ENCODE measurements around the gene PDXP.

The PDXP gene

DNA sequence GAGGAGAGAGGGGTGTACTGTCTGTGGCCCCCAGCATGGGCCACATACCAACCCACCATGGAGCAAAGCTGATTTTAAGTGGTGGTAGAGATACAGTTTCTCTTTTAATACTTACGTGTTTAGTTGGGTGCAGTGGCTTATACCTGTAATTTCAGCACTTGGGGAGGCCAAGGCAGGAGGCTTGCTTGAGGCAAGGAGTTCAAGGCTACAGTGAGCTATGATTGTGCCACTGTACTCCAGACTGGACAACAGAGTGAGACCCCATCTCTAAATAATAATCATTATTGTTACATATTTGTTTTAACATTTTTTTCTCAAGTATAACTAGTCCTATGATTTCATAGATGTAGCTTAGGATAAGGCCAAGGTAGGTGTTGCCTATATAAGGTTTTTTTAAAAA lies 41.1 kb upstream of the PDXP start:
- Histone ChIP-seq H3K4me3 (ENCODE audit: insufficient read length, low read depth) (no peak overlapping the region), H3K9ac (ENCODE audit: insufficient read length, low read depth) (no peak overlapping the region), H3K27me3 (ENCODE audit: insufficient read depth, insufficient read length) (no peaks in the 10 kb centered on the region), H3K4me1 (ENCODE audit: insufficient read depth, insufficient read length) (peaks cover 3% of the 10 kb centered on the region), H3K9me3 (ENCODE audit: insufficient read depth, low read length) (no peaks in the 10 kb centered on the region), H3K36me3 (ENCODE audit: insufficient read depth, insufficient read length, low read length) (peaks cover 62% of the 10 kb centered on the region)
- no peak for DNase-seq (ENCODE audit: low read depth, low spot score)
- no peak for TF ChIP-seq SUZ12 (IDR thresholded peaks at IDR 0.05; ENCODE audit: extremely low read depth, insufficient read depth, insufficient read length)
- TF ChIP-seq YY1 (IDR thresholded peaks at IDR 0.05; ENCODE audit: insufficient read depth, insufficient read length) = no peak
- no peak for TF ChIP-seq ZNF274 (IDR thresholded peaks at IDR 0.05; ENCODE audit: low read depth, low read length)

DNA sequence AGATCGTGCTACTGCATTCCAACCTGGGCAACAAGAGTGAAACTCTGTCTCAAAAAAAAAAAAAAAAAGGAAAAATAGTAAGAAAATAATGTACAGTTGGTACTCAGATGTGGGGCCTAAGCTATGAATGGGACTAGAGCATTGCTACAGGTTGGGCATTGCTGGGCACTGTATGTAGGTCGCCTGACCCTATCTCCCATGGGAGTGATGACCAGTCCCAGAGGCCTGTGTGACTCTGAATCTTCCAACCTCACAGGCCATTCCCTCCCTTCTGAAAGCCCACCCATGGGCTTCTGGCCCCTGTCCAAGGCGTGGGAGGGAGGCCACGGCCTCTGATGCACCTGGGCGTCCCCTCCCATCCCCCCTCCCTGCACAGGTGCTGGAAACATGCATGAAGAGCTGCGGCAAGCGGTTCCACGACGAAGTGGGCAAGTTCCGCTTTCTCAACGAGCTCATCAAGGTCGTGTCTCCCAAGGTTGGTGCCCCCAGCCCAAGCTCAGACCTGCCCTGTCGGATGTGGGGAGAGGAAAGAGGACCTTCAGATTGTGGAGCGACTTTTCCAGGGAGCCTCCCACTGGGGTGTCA lies 40.4 kb upstream of the PDXP start:
- no peak for TF ChIP-seq YY1 (IDR thresholded peaks at IDR 0.05; ENCODE audit: insufficient read depth, insufficient read length)
- Histone ChIP-seq H3K4me3 (ENCODE audit: insufficient read length, low read depth) (no peak overlapping the region), H3K27me3 (ENCODE audit: insufficient read depth, insufficient read length) (no peaks in the 10 kb centered on the region), H3K36me3 (ENCODE audit: insufficient read depth, insufficient read length, low read length) (peaks cover 64% of the 10 kb centered on the region), H3K9me3 (ENCODE audit: insufficient read depth, low read length) (no peaks in the 10 kb centered on the region), H3K9ac (ENCODE audit: insufficient read length, low read depth) (no peak overlapping the region), H3K4me1 (ENCODE audit: insufficient read depth, insufficient read length) (no peaks in the 10 kb centered on the region)
- no peak for DNase-seq (ENCODE audit: low read depth, low spot score)

DNA sequence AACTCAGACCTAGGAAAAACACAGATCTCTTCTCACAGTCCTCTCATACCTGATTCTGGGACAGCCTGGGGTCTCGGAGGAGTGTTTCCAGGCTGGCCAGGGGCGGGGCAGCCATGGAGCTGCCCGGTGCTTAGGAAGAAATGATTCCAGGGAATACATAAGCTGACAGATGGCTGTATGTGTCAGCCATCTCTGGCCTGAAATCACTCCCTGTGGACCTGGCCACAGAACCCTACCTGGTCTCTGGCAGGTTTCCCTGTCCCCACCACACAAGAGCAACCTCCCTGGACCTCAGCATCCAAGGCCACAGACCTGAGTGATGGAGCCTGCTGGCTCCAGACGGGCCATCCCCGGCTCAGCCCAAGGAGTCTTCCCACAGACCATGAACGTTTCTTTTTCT lies 39.8 kb upstream of the PDXP start:
- no peaks in the 10 kb centered on the region for H3K9me3 ChIP-seq (ENCODE audit: insufficient read depth, low read length)
- DNase-seq (ENCODE audit: low read depth, low spot score) = no peak
- H3K27me3 ChIP-seq (ENCODE audit: insufficient read depth, insufficient read length) = no peaks in the 10 kb centered on the region
- H3K9ac ChIP-seq (ENCODE audit: insufficient read length, low read depth) = no peak overlapping the region
- no peak for TF ChIP-seq YY1 (IDR thresholded peaks at IDR 0.05; ENCODE audit: insufficient read depth, insufficient read length)
- peaks cover under 1% of the 10 kb centered on the region for H3K4me1 ChIP-seq (ENCODE audit: insufficient read depth, insufficient read length)
- peaks cover 67% of the 10 kb centered on the region for H3K36me3 ChIP-seq (ENCODE audit: insufficient read depth, insufficient read length, low read length)
- H3K4me3 ChIP-seq (ENCODE audit: insufficient read length, low read depth) = no peak overlapping the region

DNA sequence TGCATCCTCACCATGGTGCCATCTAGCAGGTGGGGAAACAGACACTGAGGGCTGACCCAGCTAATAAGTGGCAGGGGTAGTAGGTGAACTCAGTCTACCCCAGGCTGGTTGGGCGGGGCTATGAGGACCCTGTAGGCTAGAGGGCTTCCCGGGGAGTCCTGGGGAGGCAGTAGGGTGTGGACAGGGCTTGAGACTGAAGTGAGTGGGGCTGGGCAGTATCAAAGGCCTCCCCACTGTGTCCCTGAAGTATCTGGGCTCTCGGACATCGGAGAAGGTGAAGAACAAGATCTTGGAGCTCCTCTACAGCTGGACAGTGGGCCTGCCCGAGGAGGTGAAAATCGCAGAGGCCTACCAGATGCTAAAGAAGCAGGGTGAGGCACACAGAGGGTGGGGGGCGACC lies 38.5 kb upstream of the PDXP start:
- Histone ChIP-seq H3K4me3 (ENCODE audit: insufficient read length, low read depth) (no peak overlapping the region), H3K9ac (ENCODE audit: insufficient read length, low read depth) (no peak overlapping the region), H3K9me3 (ENCODE audit: insufficient read depth, low read length) (no peaks in the 10 kb centered on the region), H3K27me3 (ENCODE audit: insufficient read depth, insufficient read length) (no peaks in the 10 kb centered on the region), H3K36me3 (ENCODE audit: insufficient read depth, insufficient read length, low read length) (peaks cover 67% of the 10 kb centered on the region), H3K4me1 (ENCODE audit: insufficient read depth, insufficient read length) (peaks cover 7% of the 10 kb centered on the region)
- DNase-seq (ENCODE audit: low read depth, low spot score) = no peak
- TF ChIP-seq YY1 (IDR thresholded peaks at IDR 0.05; ENCODE audit: insufficient read depth, insufficient read length) (no peak), SUZ12 (IDR thresholded peaks at IDR 0.05; ENCODE audit: extremely low read depth, insufficient read depth, insufficient read length) (no peak), ZNF274 (IDR thresholded peaks at IDR 0.05; ENCODE audit: low read depth, low read length) (no peak)

DNA sequence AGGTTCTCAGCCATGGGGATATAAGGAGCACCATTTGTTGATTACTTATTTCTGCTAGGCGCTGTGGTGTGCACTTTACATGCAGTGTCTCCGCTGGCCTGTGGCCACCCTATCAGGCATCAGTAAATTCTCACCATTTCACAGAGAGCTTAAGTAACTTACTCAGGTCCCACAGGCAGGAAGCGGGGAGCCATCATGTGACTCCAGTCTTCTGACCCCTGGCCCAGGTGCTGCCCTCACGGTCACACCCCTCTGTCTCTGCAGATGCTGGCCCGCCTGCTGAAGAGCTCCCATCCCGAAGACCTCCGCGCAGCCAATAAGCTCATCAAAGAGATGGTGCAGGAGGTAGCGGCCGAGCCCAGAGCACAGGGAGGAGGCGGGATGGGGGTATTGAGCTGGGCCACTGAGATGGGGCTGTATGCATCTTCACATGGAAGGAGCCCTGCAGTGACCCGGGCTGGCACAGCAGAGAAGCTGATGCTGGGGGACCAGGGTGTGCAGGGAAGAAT lies 37.1 kb upstream of the PDXP start:
- H3K9ac ChIP-seq (ENCODE audit: insufficient read length, low read depth) = no peak overlapping the region
- H3K4me3 ChIP-seq (ENCODE audit: insufficient read length, low read depth) = no peak overlapping the region
- H3K9me3 ChIP-seq (ENCODE audit: insufficient read depth, low read length) = no peaks in the 10 kb centered on the region
- no peak for DNase-seq (ENCODE audit: low read depth, low spot score)
- TF ChIP-seq ZNF274 (IDR thresholded peaks at IDR 0.05; ENCODE audit: low read depth, low read length) (no peak), SUZ12 (IDR thresholded peaks at IDR 0.05; ENCODE audit: extremely low read depth, insufficient read depth, insufficient read length) (no peak), YY1 (IDR thresholded peaks at IDR 0.05; ENCODE audit: insufficient read depth, insufficient read length) (no peak)
- H3K4me1 ChIP-seq (ENCODE audit: insufficient read depth, insufficient read length) = peaks cover 11% of the 10 kb centered on the region
- peaks cover 73% of the 10 kb centered on the region for H3K36me3 ChIP-seq (ENCODE audit: insufficient read depth, insufficient read length, low read length)
- no peaks in the 10 kb centered on the region for H3K27me3 ChIP-seq (ENCODE audit: insufficient read depth, insufficient read length)

DNA sequence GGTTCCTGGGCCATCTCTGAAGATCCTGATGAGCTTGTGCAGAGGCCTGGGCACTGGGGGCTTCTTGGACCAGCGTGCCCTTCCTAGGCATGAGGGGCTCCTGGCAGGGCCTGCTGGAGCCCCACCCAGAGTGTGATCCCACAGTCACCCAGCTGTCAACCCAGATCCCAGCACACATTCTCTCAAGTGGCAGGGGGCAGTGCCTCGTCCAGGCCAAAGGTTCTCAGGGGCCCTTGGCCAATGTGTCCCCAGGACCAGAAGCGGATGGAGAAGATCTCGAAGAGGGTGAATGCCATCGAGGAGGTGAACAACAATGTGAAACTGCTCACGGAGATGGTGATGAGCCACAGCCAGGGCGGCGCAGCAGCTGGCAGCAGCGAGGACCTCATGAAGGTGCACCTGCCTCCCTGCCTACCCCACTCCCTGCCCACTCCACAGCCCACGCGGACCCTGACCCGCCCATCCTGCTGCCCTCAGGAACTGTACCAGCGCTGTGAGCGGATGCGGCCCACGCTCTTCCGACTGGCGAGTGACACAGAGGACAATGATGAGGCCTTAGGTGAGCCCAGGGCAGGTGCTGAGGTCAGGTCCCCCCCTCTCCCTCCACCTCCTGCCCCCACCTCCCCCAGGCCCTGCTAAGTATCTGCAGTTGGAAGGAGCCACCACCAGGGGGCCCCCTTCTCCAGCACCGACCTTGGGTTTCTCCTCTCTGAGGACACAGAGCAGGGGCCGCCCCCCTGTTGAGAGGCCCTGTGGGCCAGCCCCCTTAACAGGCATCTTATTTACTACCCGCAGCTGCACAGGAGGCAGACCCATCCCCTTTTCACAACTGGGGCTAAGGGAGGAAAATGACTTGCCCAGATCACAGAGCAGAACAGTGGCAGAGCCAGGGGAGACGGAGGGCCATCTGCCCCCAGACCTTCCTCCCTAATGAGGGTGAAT lies 35.2 kb upstream of the PDXP start:
- peaks cover 63% of the 10 kb centered on the region for H3K36me3 ChIP-seq (ENCODE audit: insufficient read depth, insufficient read length, low read length)
- TF ChIP-seq ZNF274 (IDR thresholded peaks at IDR 0.05; ENCODE audit: low read depth, low read length) (no peak), SUZ12 (IDR thresholded peaks at IDR 0.05; ENCODE audit: extremely low read depth, insufficient read depth, insufficient read length) (no peak), YY1 (IDR thresholded peaks at IDR 0.05; ENCODE audit: insufficient read depth, insufficient read length) (no peak)
- H3K9me3 ChIP-seq (ENCODE audit: insufficient read depth, low read length) = no peaks in the 10 kb centered on the region
- H3K27me3 ChIP-seq (ENCODE audit: insufficient read depth, insufficient read length) = no peaks in the 10 kb centered on the region
- H3K9ac ChIP-seq (ENCODE audit: insufficient read length, low read depth) = peak overlapping the region; percentile 32
- peaks cover 11% of the 10 kb centered on the region for H3K4me1 ChIP-seq (ENCODE audit: insufficient read depth, insufficient read length)
- no peak overlapping the region for H3K4me3 ChIP-seq (ENCODE audit: insufficient read length, low read depth)
- DNase-seq (ENCODE audit: low read depth, low spot score) = no peak

DNA sequence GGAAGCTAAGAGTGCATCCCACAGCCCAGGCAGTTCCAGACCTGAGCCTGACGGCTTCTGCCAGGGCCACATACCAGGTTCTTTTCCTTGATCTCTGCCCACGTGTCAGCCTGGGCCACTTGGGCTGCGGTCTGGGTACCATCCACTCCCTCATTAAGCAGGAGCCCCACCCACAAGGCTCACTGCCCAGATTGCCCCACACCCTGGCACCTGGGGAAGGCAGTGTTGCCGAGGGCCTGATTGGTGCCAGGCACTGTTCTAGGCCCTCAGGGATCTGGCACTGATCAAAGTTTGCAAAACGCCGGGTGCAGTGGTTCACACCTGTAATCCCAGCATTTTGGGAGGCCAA lies 34.5 kb upstream of the PDXP start:
- H3K9ac ChIP-seq (ENCODE audit: insufficient read length, low read depth) = peak overlapping the region; percentile 32
- no peak overlapping the region for H3K4me3 ChIP-seq (ENCODE audit: insufficient read length, low read depth)
- no peak for DNase-seq (ENCODE audit: low read depth, low spot score)
- no peaks in the 10 kb centered on the region for H3K27me3 ChIP-seq (ENCODE audit: insufficient read depth, insufficient read length)
- peaks cover 11% of the 10 kb centered on the region for H3K4me1 ChIP-seq (ENCODE audit: insufficient read depth, insufficient read length)
- H3K9me3 ChIP-seq (ENCODE audit: insufficient read depth, low read length) = no peaks in the 10 kb centered on the region
- peaks cover 62% of the 10 kb centered on the region for H3K36me3 ChIP-seq (ENCODE audit: insufficient read depth, insufficient read length, low read length)
- TF ChIP-seq YY1 (IDR thresholded peaks at IDR 0.05; ENCODE audit: insufficient read depth, insufficient read length) = no peak
- no peak for TF ChIP-seq SUZ12 (IDR thresholded peaks at IDR 0.05; ENCODE audit: extremely low read depth, insufficient read depth, insufficient read length)
- TF ChIP-seq ZNF274 (IDR thresholded peaks at IDR 0.05; ENCODE audit: low read depth, low read length) = no peak

Measured in NT2/D1 (cell line).